IMR-90 (cell line): Measurements from ENCODE around the gene NXPE4. TPM values are rescaled to one million over a fixed set of nuclear protein-coding genes. Genes with fewer than 3 reads are reported as not detected.

Experiments
- ATAC-seq: fragments of 200-7000 bp; cut with Tn5 transposase; 2 replicates; pipeline ENCODE4 v1.9.1; 2020; ENCODE audit warnings: low read depth, mild to moderate bottlenecking, moderate library complexity
- BruUV-seq: library from RNA; stranded (reverse); fragments of 400-500 nt; replicated peaks from 2 replicates; lab custom pipeline; 2021; lab: Mats Ljungman, UMichigan
- CTCF ChIA-PET: fragments of 300-600 bp; formaldehyde crosslinking; extraction: SDS; loops from one replicate; lab custom pipeline; 2021; ENCODE audit warnings: antibody characterized with exemption; lab: Yijun Ruan, JAX
- POLR2A ChIA-PET: fragments of 300-600 bp; sonication (Branson Sonifier 250); formaldehyde crosslinking; loops from one replicate; lab custom pipeline; 2022; ENCODE audit warnings: antibody characterized with exemption; ENCODE audit not compliant: unreplicated experiment; lab: Charles Lee
- DNase-seq: peaks from one replicate; pipeline ENCODE4 v3.0.0; 2013
- H2AFZ ChIP-seq: replicated peaks from 2 replicates; pipeline ENCODE3; 2013; ENCODE audit warnings: low read length, mild to moderate bottlenecking; ENCODE audit not compliant: poor library complexity
- H2AK5ac ChIP-seq: 2 replicates; pipeline ENCODE4 v1.6.1; 2013; ENCODE audit warnings: low read depth, low read length, inconsistent platforms
- H2AK9ac ChIP-seq: replicated peaks from 2 replicates; pipeline ENCODE3; 2013; ENCODE audit warnings: mild to moderate bottlenecking, low read depth, low read length, moderate library complexity; ENCODE audit not compliant: poor library complexity
- H2BK120ac ChIP-seq: 2 replicates; pipeline ENCODE4 v1.6.1; 2013; ENCODE audit warnings: low read depth, low read length, inconsistent platforms
- H2BK15ac ChIP-seq: 3 replicates; pipeline ENCODE4 v1.6.1; 2013; ENCODE audit warnings: low read depth, low read length, inconsistent platforms
- H2BK20ac ChIP-seq: 2 replicates; pipeline ENCODE4 v1.6.1; 2013; ENCODE audit warnings: low read depth, mild to moderate bottlenecking, inconsistent platforms, low read length, moderate library complexity
- H2BK5ac ChIP-seq: 2 replicates; pipeline ENCODE4 v1.6.1; 2013; ENCODE audit warnings: mild to moderate bottlenecking, low read depth, low read length, inconsistent platforms; ENCODE audit not compliant: poor library complexity, severe bottlenecking
- H3K14ac ChIP-seq: replicated peaks from 2 replicates; pipeline ENCODE4 v1.6.1; 2013; ENCODE audit warnings: low read depth, low read length, inconsistent platforms
- H3K18ac ChIP-seq: 2 replicates; pipeline ENCODE4 v1.6.1; 2013; ENCODE audit warnings: low read depth, low read length, control low read depth
- H3K23ac ChIP-seq: 2 replicates; pipeline ENCODE4 v1.6.1; 2013; ENCODE audit warnings: low read depth, low read length, inconsistent platforms
- H3K27ac ChIP-seq: 2 replicates; pipeline ENCODE4 v1.5.1; 2013; ENCODE audit warnings: mild to moderate bottlenecking, control low read depth, low read length; ENCODE audit not compliant: insufficient read depth
- H3K27me3 ChIP-seq: 2 replicates; pipeline ENCODE4 v1.6.1; 2013; ENCODE audit warnings: low read length; ENCODE audit not compliant: control insufficient read depth, insufficient read depth
- H3K36me3 ChIP-seq: 2 replicates; pipeline ENCODE4 v1.6.1; 2013; ENCODE audit warnings: low read length, mixed read lengths; ENCODE audit not compliant: control insufficient read depth, insufficient read depth
- H3K4ac ChIP-seq: 2 replicates; pipeline ENCODE4 v1.6.1; 2013; ENCODE audit warnings: low read depth, low read length, inconsistent platforms
- H3K4me1 ChIP-seq: 2 replicates; pipeline ENCODE4 v1.6.1; 2013; ENCODE audit warnings: low read length, mixed read lengths; ENCODE audit not compliant: control insufficient read depth, insufficient read depth
- H3K4me2 ChIP-seq: 2 replicates; pipeline ENCODE4 v1.6.1; 2013; ENCODE audit warnings: low read depth, mild to moderate bottlenecking, control low read depth, low read length, moderate library complexity
- H3K4me3 ChIP-seq: 2 replicates; pipeline ENCODE4 v1.5.1; 2013; ENCODE audit warnings: low read depth, mild to moderate bottlenecking, control low read depth, low read length, moderate library complexity; ENCODE audit not compliant: insufficient read depth
- H3K56ac ChIP-seq: 2 replicates; pipeline ENCODE4 v1.6.1; 2013; ENCODE audit warnings: low read length, inconsistent platforms; ENCODE audit not compliant: insufficient read depth; ENCODE audit errors: extremely low read depth
- H3K79me1 ChIP-seq, 2 experiments: 2 replicates each; pipeline ENCODE4 v1.6.1; 2013; ENCODE audit warnings: low read length in 2 of 2, inconsistent platforms in 1 of 2, low read depth in 1 of 2
- H3K9ac ChIP-seq: 2 replicates; pipeline ENCODE4 v1.6.1; 2013; ENCODE audit warnings: low read depth, low read length, control low read depth
- H3K9me1 ChIP-seq: 2 replicates; pipeline ENCODE4 v1.6.1; 2013; ENCODE audit warnings: low read length, inconsistent platforms; ENCODE audit not compliant: insufficient read depth
- H3K9me3 ChIP-seq: 2 replicates; pipeline ENCODE4 v1.6.1; 2013; ENCODE audit warnings: low read length; ENCODE audit not compliant: control insufficient read depth, insufficient read depth
- H4K20me1 ChIP-seq: 2 replicates; pipeline ENCODE4 v1.6.1; 2013; ENCODE audit warnings: low read length, inconsistent platforms; ENCODE audit not compliant: insufficient read depth
- H4K5ac ChIP-seq: 2 replicates; pipeline ENCODE4 v1.6.1; 2013; ENCODE audit warnings: mild to moderate bottlenecking, low read depth, low read length, control low read depth
- H4K8ac ChIP-seq, 2 experiments: 2 replicates each; pipeline ENCODE4 v1.6.1; 2013; ENCODE audit warnings: low read depth in 2 of 2, low read length in 2 of 2, control low read depth in 1 of 2, inconsistent platforms in 1 of 2
- H4K91ac ChIP-seq: 2 replicates; pipeline ENCODE4 v1.6.1; 2013; ENCODE audit warnings: low read depth, low read length, inconsistent platforms; ENCODE audit not compliant: insufficient read depth
- BHLHE40 ChIP-seq: fragments of 150-350 bp; IDR thresholded peaks from 2 replicates; pipeline ENCODE4 v1.6.1; 2016; ENCODE audit warnings: mild to moderate bottlenecking, low read depth, low read length
- CHD1 ChIP-seq: IDR thresholded peaks from 2 replicates; pipeline ENCODE4 v1.6.1; 2012; ENCODE audit warnings: low read depth, low read length, improper control_type of control experiment
- CTCF ChIP-seq: conservative IDR thresholded peaks from 2 replicates; pipeline ENCODE4 v1.5.1; 2012; ENCODE audit warnings: mild to moderate bottlenecking, low read depth, low read length, improper control_type of control experiment
- ELK1 ChIP-seq: fragments of 150-350 bp; IDR thresholded peaks from 2 replicates; pipeline ENCODE4 v1.6.1; 2016; ENCODE audit warnings: low read depth, mild to moderate bottlenecking, low read length, moderate library complexity, borderline replicate concordance
- FOS ChIP-seq: fragments of 150-350 bp; IDR thresholded peaks from 2 replicates; pipeline ENCODE4 v1.6.1; 2016; ENCODE audit warnings: low read depth, low read length
- MAFK ChIP-seq: IDR thresholded peaks from 2 replicates; pipeline ENCODE4 v1.6.1; 2012; ENCODE audit warnings: low read depth, low read length, improper control_type of control experiment
- MAZ ChIP-seq: IDR thresholded peaks from 2 replicates; pipeline ENCODE4 v1.6.1; 2012; ENCODE audit warnings: low read depth, mild to moderate bottlenecking, low read length, improper control_type of control experiment, moderate library complexity, borderline replicate concordance
- MXI1 ChIP-seq: IDR thresholded peaks from 2 replicates; pipeline ENCODE4 v1.6.1; 2012; ENCODE audit warnings: low read depth, mild to moderate bottlenecking, low read length, moderate library complexity, borderline replicate concordance
- NFE2L2 ChIP-seq: fragments of 150-350 bp; IDR thresholded peaks from 2 replicates; pipeline ENCODE4 v1.6.1; 2016; ENCODE audit warnings: low read depth, mild to moderate bottlenecking, low read length
- POLR2A ChIP-seq: IDR thresholded peaks from 2 replicates; pipeline ENCODE4 v1.6.1; 2012; ENCODE audit warnings: mild to moderate bottlenecking, low read depth, low read length
- RFX5 ChIP-seq: IDR thresholded peaks from 2 replicates; pipeline ENCODE4 v1.8.0; 2012; ENCODE audit warnings: low read depth, mild to moderate bottlenecking, low read length, moderate library complexity
- WGBS, 2 experiments: methylation state at CpG; one replicate each; pipeline versions ENCODE4 v1.1.5 to v1.1.7; 2013; ENCODE audit warnings: missing lambda C conversion rate in 2 of 2; ENCODE audit not compliant: insufficient read length in 1 of 2; ENCODE audit errors: extremely low coverage in 2 of 2; 5-methylcytosine and 5-hydroxymethylcytosine counted together
- dilution Hi-C: fragments of 300-500 bp; cut with HindIII; formaldehyde crosslinking; loops from one replicate; pipeline ENCODE4 v1.14.3; 2018; ENCODE audit warnings: low sequenced_read_pairs; ENCODE audit not compliant: unreplicated experiment
- in situ Hi-C: fragments of 300-500 bp; cut with MboI; formaldehyde crosslinking; loops from 3 replicates; pipeline ENCODE4 v1.14.3; 2019; ENCODE audit warnings: low sequenced_read_pairs, inconsistent platforms, mixed read lengths
- intact Hi-C: fragments of 100-400 bp; cut with micrococcal nuclease; formaldehyde crosslinking; loops from 2 replicates; pipeline ENCODE4 v1.10.0; 2022
- polyA plus RNA-seq, 3 experiments: library from polyadenylated mRNA; depleted of rRNA; stranded (reverse); fragments of >200 nt; gene quantifications; 2 replicates each; pipeline ENCODE4 v1.2.3, GENCODE V29; 2012; ENCODE audit warnings: low replicate concordance in 1 of 3
- total RNA-seq: library from RNA; depleted of rRNA; stranded (reverse); fragments of >200 nt; gene quantifications from 2 replicates; pipeline ENCODE4 v1.2.3, GENCODE V29; 2012
- TF ChIP-seq, protein P1 (sequence below): fragments of 150-350 bp; IDR thresholded peaks from 2 replicates; pipeline ENCODE4 v1.6.1; 2017; ENCODE audit warnings: mild to moderate bottlenecking, antibody characterized with exemption, low read length, low read depth

Gene NXPE4
- total and polyA plus RNA-seq, 2 of the 4 experiments (the other 2 are of a cell fraction), result not detected

DNA sequence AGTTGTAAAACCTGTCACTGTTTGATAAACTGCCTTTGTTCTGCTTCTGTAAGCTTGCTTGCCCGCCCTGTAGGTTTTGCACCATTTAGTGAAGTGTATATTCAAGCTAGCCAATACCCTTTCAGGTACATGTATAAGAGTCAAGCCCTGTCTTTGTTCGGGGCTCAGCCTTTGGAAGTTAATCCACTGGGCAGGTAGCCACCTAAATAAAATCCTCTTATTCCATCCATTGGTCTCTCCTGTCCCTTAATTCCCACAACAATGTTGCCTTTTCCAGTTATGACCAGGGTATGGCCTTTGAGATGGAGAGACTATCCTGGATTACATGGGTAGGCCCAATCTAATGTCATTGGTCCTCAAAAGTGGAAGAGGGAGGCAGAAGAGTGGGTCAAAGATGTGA is 69.9 kb downstream of the NXPE4 start:
- H3K27ac ChIP-seq, result no peak overlapping the region
- H4K20me1 ChIP-seq, result no peaks in the 10 kb centered on the region
- H2AK9ac ChIP-seq, result no peak overlapping the region
- H3K79me1 ChIP-seq, result no peaks in the 10 kb centered on the region
- no peak overlapping the region for H3K14ac ChIP-seq
- no peak overlapping the region for H2AK5ac ChIP-seq
- no peak overlapping the region for H2AFZ ChIP-seq
- H2BK120ac ChIP-seq, result no peak overlapping the region
- no peak overlapping the region for H3K4me2 ChIP-seq
- no peak overlapping the region for H3K56ac ChIP-seq
- no TSS peak for BruUV-seq
- POLR2A ChIA-PET, result no interaction called here
- no peaks in the 10 kb centered on the region for H3K9me1 ChIP-seq
- H2BK20ac ChIP-seq, result no peak overlapping the region
- no peak overlapping the region for H4K91ac ChIP-seq
- WGBS, 2 experiments, result no CpG with 5 or more reads among the region's 2 CpGs
- no peak overlapping the region for H3K23ac ChIP-seq
- H3K36me3 ChIP-seq, result no peaks in the 10 kb centered on the region
- H2BK5ac ChIP-seq, result no peak overlapping the region
- TF ChIP-seq BHLHE40 (no peak), CTCF (no peak), FOS (no peak), POLR2A (no peak), MAZ (no peak), MXI1 (no peak), NFE2L2 (no peak), ELK1 (no peak), RFX5 (no peak), CHD1 (no peak), MAFK (no peak)
- TF ChIP-seq, protein P1, sequence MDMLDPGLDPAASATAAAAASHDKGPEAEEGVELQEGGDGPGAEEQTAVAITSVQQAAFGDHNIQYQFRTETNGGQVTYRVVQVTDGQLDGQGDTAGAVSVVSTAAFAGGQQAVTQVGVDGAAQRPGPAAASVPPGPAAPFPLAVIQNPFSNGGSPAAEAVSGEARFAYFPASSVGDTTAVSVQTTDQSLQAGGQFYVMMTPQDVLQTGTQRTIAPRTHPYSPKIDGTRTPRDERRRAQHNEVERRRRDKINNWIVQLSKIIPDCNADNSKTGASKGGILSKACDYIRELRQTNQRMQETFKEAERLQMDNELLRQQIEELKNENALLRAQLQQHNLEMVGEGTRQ, result no peak
- H4K5ac ChIP-seq, result no peak overlapping the region
- no peaks in the 10 kb centered on the region for H3K4me1 ChIP-seq
- H3K4me3 ChIP-seq, result no peak overlapping the region
- no peak for ATAC-seq
- dilution Hi-C loops (no loop called here), in situ Hi-C loops (no loop called here), intact Hi-C loops (no loop called here)
- H3K4ac ChIP-seq, result no peak overlapping the region
- H2BK15ac ChIP-seq, result no peak overlapping the region
- H3K9me3 ChIP-seq, result peaks cover 2% of the 10 kb centered on the region; the same call in 1 of the 2 replicates
- H3K9ac ChIP-seq, result no peak overlapping the region
- CTCF ChIA-PET, result no interaction called here
- no peak overlapping the region for H3K18ac ChIP-seq
- DNase-seq, result no peak
- H3K27me3 ChIP-seq, result no peaks in the 10 kb centered on the region
- H4K8ac ChIP-seq, result no peak overlapping the region
